Measurements from ENCODE around the gene POLH.

DNA sequence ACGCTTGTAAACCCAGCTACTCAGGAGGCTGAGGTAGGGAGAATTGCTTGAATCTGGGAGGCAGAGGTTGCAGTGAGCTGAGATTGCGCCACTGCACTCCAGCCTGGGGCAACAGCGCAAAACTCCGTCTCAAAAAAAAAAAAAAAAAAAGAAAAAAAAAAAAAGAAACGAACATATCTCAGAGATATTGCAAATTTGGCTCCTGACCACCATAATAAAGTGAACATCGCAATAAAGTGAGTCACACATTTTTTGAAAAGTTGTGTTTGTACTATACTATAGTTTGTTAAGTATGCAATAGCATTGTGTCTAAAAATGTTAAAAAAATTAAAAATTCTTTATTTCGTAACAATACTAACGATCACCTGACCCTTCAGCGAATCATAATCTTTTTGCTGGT, 82.2 kb downstream of the POLH start:
- TF ChIP-seq, protein P1, sequence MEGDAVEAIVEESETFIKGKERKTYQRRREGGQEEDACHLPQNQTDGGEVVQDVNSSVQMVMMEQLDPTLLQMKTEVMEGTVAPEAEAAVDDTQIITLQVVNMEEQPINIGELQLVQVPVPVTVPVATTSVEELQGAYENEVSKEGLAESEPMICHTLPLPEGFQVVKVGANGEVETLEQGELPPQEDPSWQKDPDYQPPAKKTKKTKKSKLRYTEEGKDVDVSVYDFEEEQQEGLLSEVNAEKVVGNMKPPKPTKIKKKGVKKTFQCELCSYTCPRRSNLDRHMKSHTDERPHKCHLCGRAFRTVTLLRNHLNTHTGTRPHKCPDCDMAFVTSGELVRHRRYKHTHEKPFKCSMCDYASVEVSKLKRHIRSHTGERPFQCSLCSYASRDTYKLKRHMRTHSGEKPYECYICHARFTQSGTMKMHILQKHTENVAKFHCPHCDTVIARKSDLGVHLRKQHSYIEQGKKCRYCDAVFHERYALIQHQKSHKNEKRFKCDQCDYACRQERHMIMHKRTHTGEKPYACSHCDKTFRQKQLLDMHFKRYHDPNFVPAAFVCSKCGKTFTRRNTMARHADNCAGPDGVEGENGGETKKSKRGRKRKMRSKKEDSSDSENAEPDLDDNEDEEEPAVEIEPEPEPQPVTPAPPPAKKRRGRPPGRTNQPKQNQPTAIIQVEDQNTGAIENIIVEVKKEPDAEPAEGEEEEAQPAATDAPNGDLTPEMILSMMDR (conservative IDR thresholded peaks at IDR 0.05; ENCODE audit: low read depth, low read length), result no peak
- no peak for TF ChIP-seq EZH2 (IDR thresholded peaks at IDR 0.05; ENCODE audit: borderline replicate concordance, low read depth, low read length, poor library complexity, severe bottlenecking)
